Measurements from ENCODE around the gene ERG. TPM values are rescaled to one million over a fixed set of nuclear protein-coding genes. Genes with fewer than 3 reads are reported as not detected.

Gene ERG
- total and polyA plus RNA-seq, 4 donors: 8.6 to 30.3 (median 21.0) TPM

- no peak overlapping the region for H3K9ac ChIP-seq (ENCODE audit: insufficient read depth in 1 of 2, low read length in 2 of 2)
- no peak overlapping the region for H3K27ac ChIP-seq (ENCODE audit: low read depth in 1 of 2, low read length in 1 of 2)
- no peak for DNase-seq
- no peak overlapping the region for H3K4me3 ChIP-seq
- H3K36me3 ChIP-seq (ENCODE audit: control insufficient read depth in 4 of 4, insufficient read depth in 4 of 4, low read length in 4 of 4): no peaks in the 10 kb centered on the region
- WGBS, 2 donors: 38 to 39% methylated on average over 5 of the region's 5 CpGs
- no peaks in the 10 kb centered on the region for H3K27me3 ChIP-seq (ENCODE audit: control insufficient read depth in 3 of 3, insufficient read depth in 3 of 3, low read length in 2 of 3)
- no peak for TF ChIP-seq CTCF (IDR thresholded peaks at IDR 0.05; ENCODE audit: control extremely low read depth, extremely low read depth)
- no peak for ATAC-seq (ENCODE audit: insufficient read depth, low FRiP score)
- H3K9me3 ChIP-seq (ENCODE audit: control insufficient read depth in 4 of 4, insufficient read depth in 3 of 4, low read length in 3 of 4): no peaks in the 10 kb centered on the region
- H3K4me1 ChIP-seq (ENCODE audit: control insufficient read depth in 5 of 5, insufficient read depth in 5 of 5, low read length in 5 of 5): peaks cover 0 to 12% (median 0%) of the 10 kb centered on the region in 5 donors
Measured at GRCh38 chr21:38448671-38449385, 49.4 kb downstream of the ERG start.

- Histone ChIP-seq H3K9ac (ENCODE audit: insufficient read depth in 1 of 2, low read length in 2 of 2) (no peak overlapping the region), H3K27ac (ENCODE audit: low read depth in 1 of 2, low read length in 1 of 2) (no peak overlapping the region), H3K36me3 (ENCODE audit: control insufficient read depth in 4 of 4, insufficient read depth in 4 of 4, low read length in 4 of 4) (no peaks in the 10 kb centered on the region), H3K27me3 (ENCODE audit: control insufficient read depth in 3 of 3, insufficient read depth in 3 of 3, low read length in 2 of 3) (no peaks in the 10 kb centered on the region), H3K4me3 (no peak overlapping the region), H3K4me1 (ENCODE audit: control insufficient read depth in 5 of 5, insufficient read depth in 5 of 5, low read length in 5 of 5) (peaks cover 0 to 12% (median 0%) of the 10 kb centered on the region in 5 donors), H3K9me3 (ENCODE audit: control insufficient read depth in 4 of 4, insufficient read depth in 3 of 4, low read length in 3 of 4) (no peaks in the 10 kb centered on the region)
- TF ChIP-seq CTCF (IDR thresholded peaks at IDR 0.05; ENCODE audit: control extremely low read depth, extremely low read depth): no peak
- ATAC-seq (ENCODE audit: insufficient read depth, low FRiP score) (no peak), DNase-seq (no peak)
- 24 to 36% methylated on average over 3 of the region's 3 CpGs for WGBS, 2 donors
Measured at GRCh38 chr21:38447611-38448010, 50.7 kb downstream of the ERG start.

GRCh38 chr21:38444691-38445090, 53.6 kb downstream of the ERG start:
- H3K27ac ChIP-seq (ENCODE audit: low read depth in 1 of 2, low read length in 1 of 2): no peak overlapping the region
- H3K4me1 ChIP-seq (ENCODE audit: control insufficient read depth in 5 of 5, insufficient read depth in 5 of 5, low read length in 5 of 5): peaks cover 0 to 17% (median 5%) of the 10 kb centered on the region in 5 donors
- H3K36me3 ChIP-seq (ENCODE audit: control insufficient read depth in 4 of 4, insufficient read depth in 4 of 4, low read length in 4 of 4): peaks cover 0 to 1% (median 0%) of the 10 kb centered on the region in 4 donors
- H3K27me3 ChIP-seq (ENCODE audit: control insufficient read depth in 3 of 3, insufficient read depth in 3 of 3, low read length in 2 of 3): no peaks in the 10 kb centered on the region
- H3K4me3 ChIP-seq: no peak overlapping the region
- H3K9me3 ChIP-seq (ENCODE audit: control insufficient read depth in 4 of 4, insufficient read depth in 3 of 4, low read length in 3 of 4): peaks cover 0 to 2% (median 0%) of the 10 kb centered on the region in 4 donors
- no peak overlapping the region for H3K9ac ChIP-seq (ENCODE audit: insufficient read depth in 1 of 2, low read length in 2 of 2)
- ATAC-seq (ENCODE audit: insufficient read depth, low FRiP score) (no peak), DNase-seq (no peak)
- 67 to 82% methylated on average over 6 of the region's 6 CpGs for WGBS, 2 donors
- no peak for TF ChIP-seq CTCF (IDR thresholded peaks at IDR 0.05; ENCODE audit: control extremely low read depth, extremely low read depth)
